AG04450 (cell line): ENCODE data around the gene RP9. TPM values are rescaled to one million over a fixed set of nuclear protein-coding genes. Genes with fewer than 3 reads are reported as not detected.

ENCODE experiments used
- CTCF ChIA-PET: fragments of 300-600, 350-600 bp; formaldehyde crosslinking; extraction: SDS; loops from one replicate; lab custom pipeline; 2022; ENCODE audit warnings: antibody characterized with exemption, inconsistent platforms; lab: Charles Lee
- POLR2A ChIA-PET: fragments of 350-600 bp; formaldehyde crosslinking; extraction: SDS; loops from one replicate; lab custom pipeline; 2021; ENCODE audit warnings: antibody characterized with exemption, inconsistent platforms; lab: Yijun Ruan, JAX
- DNase-seq: peaks from one replicate; pipeline ENCODE4 v3.0.0-alpha.2; 2011; ENCODE audit warnings: low read depth, low spot score
- H3K27ac ChIP-seq: one replicate; pipeline ENCODE4 v1.5.1; 2012; ENCODE audit warnings: low read depth, low read length, control low read depth
- H3K27me3 ChIP-seq: one replicate; pipeline ENCODE4 v1.6.0; 2012; ENCODE audit warnings: low read length; ENCODE audit not compliant: control insufficient read depth, insufficient read depth
- H3K4me3 ChIP-seq: 2 replicates; pipeline ENCODE4 v1.5.1; 2011; ENCODE audit warnings: mild to moderate bottlenecking, low read depth, low read length, control low read depth
- H3K9me3 ChIP-seq: 2 replicates; pipeline ENCODE4 v1.5.1; 2012; ENCODE audit warnings: low read length; ENCODE audit not compliant: control insufficient read depth, insufficient read depth
- polyA plus RNA-seq: library from polyadenylated mRNA; depleted of rRNA; stranded (reverse); fragments of >200 nt; gene quantifications from 2 replicates; pipeline ENCODE4 v1.2.3, GENCODE V29; 2011
- TF ChIP-seq, protein P1 (sequence below): IDR thresholded peaks from 2 replicates; pipeline ENCODE4 v1.5.1; 2011; ENCODE audit warnings: low read depth, low read length, control low read depth, inconsistent platforms

RP9 gene
- polyA plus RNA-seq, 1 experiment = 23.9 TPM

DNA sequence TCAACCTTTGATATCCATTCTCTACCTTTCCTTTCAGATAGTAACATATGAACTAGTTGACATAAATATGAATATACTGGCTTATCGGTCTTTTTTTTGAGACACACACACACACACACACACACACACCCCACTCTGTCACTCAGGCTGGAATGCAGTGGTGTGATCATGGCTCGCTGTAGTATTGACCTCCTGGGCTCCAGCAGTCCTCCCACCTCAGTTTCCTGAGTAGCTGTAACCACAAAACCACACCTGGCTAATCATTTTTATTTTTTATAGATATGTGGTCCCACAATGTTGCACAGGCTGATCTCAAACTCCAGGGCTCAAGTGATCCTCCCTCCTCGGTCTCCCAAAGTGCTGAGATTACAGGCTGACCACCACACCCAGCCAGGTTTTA, 32.5 kb downstream of the RP9 start:
- TF ChIP-seq, protein P1, sequence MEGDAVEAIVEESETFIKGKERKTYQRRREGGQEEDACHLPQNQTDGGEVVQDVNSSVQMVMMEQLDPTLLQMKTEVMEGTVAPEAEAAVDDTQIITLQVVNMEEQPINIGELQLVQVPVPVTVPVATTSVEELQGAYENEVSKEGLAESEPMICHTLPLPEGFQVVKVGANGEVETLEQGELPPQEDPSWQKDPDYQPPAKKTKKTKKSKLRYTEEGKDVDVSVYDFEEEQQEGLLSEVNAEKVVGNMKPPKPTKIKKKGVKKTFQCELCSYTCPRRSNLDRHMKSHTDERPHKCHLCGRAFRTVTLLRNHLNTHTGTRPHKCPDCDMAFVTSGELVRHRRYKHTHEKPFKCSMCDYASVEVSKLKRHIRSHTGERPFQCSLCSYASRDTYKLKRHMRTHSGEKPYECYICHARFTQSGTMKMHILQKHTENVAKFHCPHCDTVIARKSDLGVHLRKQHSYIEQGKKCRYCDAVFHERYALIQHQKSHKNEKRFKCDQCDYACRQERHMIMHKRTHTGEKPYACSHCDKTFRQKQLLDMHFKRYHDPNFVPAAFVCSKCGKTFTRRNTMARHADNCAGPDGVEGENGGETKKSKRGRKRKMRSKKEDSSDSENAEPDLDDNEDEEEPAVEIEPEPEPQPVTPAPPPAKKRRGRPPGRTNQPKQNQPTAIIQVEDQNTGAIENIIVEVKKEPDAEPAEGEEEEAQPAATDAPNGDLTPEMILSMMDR = no peak
- no peak for DNase-seq
- Histone ChIP-seq H3K27ac (no peak overlapping the region), H3K9me3 (no peaks in the 10 kb centered on the region), H3K27me3 (peaks cover 19% of the 10 kb centered on the region), H3K4me3 (no peak overlapping the region)
- POLR2A ChIA-PET = no interaction called here
- CTCF ChIA-PET = no interaction called here

DNA sequence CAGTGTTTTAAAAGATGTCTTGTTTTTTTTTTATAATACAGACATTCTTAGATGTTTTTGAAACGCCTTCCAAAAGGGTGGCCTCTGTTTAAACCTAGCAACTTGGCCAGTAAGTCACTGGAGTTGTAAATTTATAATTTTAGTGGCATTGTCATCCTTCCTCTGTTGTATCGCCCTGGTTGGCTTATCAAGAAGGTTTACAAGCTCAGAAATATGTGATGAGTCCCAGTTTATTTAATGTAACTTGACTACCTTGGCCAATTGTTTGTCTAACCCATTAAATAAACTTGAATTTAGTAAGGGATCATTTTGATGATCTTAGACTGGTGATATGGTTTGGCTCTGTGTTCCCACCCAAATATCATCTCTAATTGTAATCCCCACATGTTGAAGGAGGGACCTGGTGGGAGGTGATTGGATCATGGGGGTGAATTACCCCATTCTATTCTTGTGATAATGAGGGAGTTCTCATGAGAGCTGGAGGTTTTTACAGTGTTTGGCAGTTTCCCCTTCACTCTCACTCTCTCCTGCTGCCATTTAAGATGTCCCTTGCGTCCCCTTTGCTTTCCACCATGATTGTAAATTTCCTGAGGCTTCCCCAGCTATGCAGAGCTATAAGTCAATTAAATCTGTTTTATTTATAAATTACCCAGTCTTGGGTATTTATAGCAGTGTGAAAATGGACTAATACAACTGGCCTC, 33.2 kb downstream of the RP9 start:
- CTCF ChIA-PET = interaction anchor here (1.0 to 1.6 kb wide), 2 partner anchors 32 to 275 kb away, joined by 3 to 5 read pairs; no protein-coding TSS in a partner anchor
- Histone ChIP-seq H3K27ac (no peak overlapping the region), H3K27me3 (peaks cover 19% of the 10 kb centered on the region), H3K9me3 (no peaks in the 10 kb centered on the region), H3K4me3 (no peak overlapping the region)
- TF ChIP-seq, protein P1 = no peak
- no peak for DNase-seq
- POLR2A ChIA-PET = no interaction called here

DNA sequence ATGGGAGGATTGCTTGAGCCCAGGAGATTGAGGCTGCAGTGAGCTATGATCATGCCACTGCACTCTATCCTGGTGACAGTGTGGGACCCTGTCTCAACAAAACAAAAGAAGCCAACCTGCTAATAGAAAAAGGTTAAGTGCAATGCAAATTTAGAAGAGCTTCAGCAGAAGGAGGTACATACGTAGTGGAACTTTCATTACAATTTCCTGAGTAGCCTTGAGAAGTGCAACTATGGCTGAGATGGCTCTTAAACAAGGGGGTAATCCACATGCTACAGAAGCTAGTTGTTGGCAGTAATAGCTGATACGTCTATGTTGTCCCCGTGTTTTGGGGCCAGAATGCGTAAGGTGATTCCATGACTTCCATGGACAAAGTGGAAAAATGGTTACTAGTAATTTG, 36.0 kb downstream of the RP9 start:
- ChIA-PET CTCF (interaction anchor here (0.9 to 4.0 kb wide), 7 partner anchors 10 to 273 kb away, joined by 3 to 23 read pairs (median 6); no protein-coding TSS in a partner anchor), POLR2A (interaction anchor here (1.8 kb wide), 1 partner anchor 11 kb away, joined by 5 read pairs; the partner anchor contains the start of gene NT5C3A)
- Histone ChIP-seq H3K27me3 (peaks cover 14% of the 10 kb centered on the region), H3K4me3 (no peak overlapping the region), H3K27ac (no peak overlapping the region), H3K9me3 (peaks cover 7% of the 10 kb centered on the region)
- no peak for DNase-seq
- TF ChIP-seq, protein P1 = no peak

DNA sequence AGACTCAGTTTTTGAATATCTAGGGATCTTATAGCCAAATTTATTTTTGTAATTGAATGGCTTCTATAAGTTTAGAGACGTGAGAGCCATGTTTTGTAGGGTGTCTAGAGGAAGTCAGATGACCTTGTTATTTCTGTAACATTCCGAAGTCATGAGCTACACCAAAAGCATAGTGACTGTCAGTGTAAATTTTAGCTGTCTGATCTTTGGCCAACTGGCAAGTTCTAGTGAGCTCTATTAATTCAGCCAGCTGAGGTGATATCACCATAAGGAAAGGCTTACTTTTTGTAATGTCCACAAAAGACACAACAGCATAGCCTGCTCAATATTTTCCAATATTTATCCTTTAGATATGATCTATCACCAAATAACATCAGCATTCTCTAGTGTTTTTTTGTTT, 36.7 kb downstream of the RP9 start:
- ChIA-PET POLR2A (interaction anchor here (1.8 kb wide), 1 partner anchor 10 kb away, joined by 5 read pairs; the partner anchor contains the start of gene NT5C3A), CTCF (interaction anchor here (0.9 to 4.0 kb wide), 7 partner anchors 9 to 272 kb away, joined by 3 to 23 read pairs (median 6); no protein-coding TSS in a partner anchor)
- H3K27ac ChIP-seq = no peak overlapping the region
- peak; percentile 21 for DNase-seq
- no peak overlapping the region for H3K4me3 ChIP-seq
- H3K27me3 ChIP-seq = peaks cover 10% of the 10 kb centered on the region
- TF ChIP-seq, protein P1 = no peak
- H3K9me3 ChIP-seq = peaks cover 7% of the 10 kb centered on the region

DNA sequence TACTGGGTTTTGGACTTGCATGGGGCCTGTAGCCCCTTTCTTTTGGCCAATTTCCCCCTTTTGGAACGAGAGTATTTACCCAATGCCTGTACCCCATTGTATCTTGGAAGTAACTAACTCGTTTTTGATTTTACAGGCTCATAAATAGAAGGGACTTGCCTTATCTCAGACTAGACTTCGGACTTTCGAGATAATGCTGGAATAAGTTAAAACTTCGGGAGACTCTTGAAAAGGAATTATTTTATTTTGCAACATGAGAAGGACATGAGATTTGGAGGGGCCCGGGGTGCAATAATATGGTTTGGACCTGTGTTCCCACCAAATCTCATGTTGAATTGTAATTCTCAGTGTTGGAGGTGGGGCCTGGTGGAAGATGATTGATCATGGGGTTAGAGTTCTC, 38.4 kb downstream of the RP9 start:
- Histone ChIP-seq H3K27ac (no peak overlapping the region), H3K4me3 (no peak overlapping the region), H3K27me3 (no peaks in the 10 kb centered on the region), H3K9me3 (peaks cover 7% of the 10 kb centered on the region)
- no peak for DNase-seq
- TF ChIP-seq, protein P1 = no peak
- ChIA-PET POLR2A (no interaction called here), CTCF (interaction anchor here (4.0 kb wide), 1 partner anchor 224 kb away, joined by 23 read pairs; no protein-coding TSS in a partner anchor)
